ENCODE data around the gene FAM83C. TPM values are rescaled to one million over a fixed set of nuclear protein-coding genes. Genes with fewer than 3 reads are reported as not detected.
A peak's percentile ranks its signal among the peaks of the same experiment; 100 is the strongest.

The FAM83C gene
- total RNA-seq, 1 donor from 2014 or later: not detected

GRCh38 chr20:35297155-35297554 is 4.9 kb upstream of the FAM83C start:
- Histone ChIP-seq H3K27ac (no peak overlapping the region), H3K4me3 (no peak overlapping the region), H3K4me1 (no peaks in the 10 kb centered on the region), H3K9me3 (ENCODE audit: low read depth) (no peaks in the 10 kb centered on the region), H3K9ac (no peak overlapping the region), H3F3A (ENCODE audit: low read depth) (no peaks in the 10 kb centered on the region), H3K79me2 (ENCODE audit: low read depth) (no peaks in the 10 kb centered on the region), H4K20me1 (ENCODE audit: low read depth) (no peaks in the 10 kb centered on the region), H2AFZ (replicated peaks) (no peak overlapping the region), H3K4me2 (no peak overlapping the region), H3K36me3 (no peaks in the 10 kb centered on the region), H3K27me3 (no peaks in the 10 kb centered on the region)
- no peak for DNase-seq (ENCODE audit: low spot score)
- peaks cover 6% of the 10 kb centered on the region for H3K27me3 Mint-ChIP-seq (ENCODE audit: insufficient read depth, low read depth)
- H3K9me3 Mint-ChIP-seq: no peaks in the 10 kb centered on the region
- H3K27ac Mint-ChIP-seq: no peak overlapping the region
- TF ChIP-seq EZH2phosphoT487 (IDR thresholded peaks at IDR 0.05): no peak
- no peak for TF ChIP-seq EZH2 (IDR thresholded peaks at IDR 0.05)
- TF ChIP-seq CTCF (IDR thresholded peaks at IDR 0.05): no peak
- no peaks in the 10 kb centered on the region for H3K4me1 Mint-ChIP-seq
- H3K4me3 Mint-ChIP-seq: no peak overlapping the region
- H3K36me3 Mint-ChIP-seq: peaks cover 4% of the 10 kb centered on the region

- no peak overlapping the region for H3K9ac ChIP-seq
- no peaks in the 10 kb centered on the region for H3K79me2 ChIP-seq (ENCODE audit: low read depth)
- H3K4me1 ChIP-seq: no peaks in the 10 kb centered on the region
- Mint-ChIP-seq H3K4me1 (no peaks in the 10 kb centered on the region), H3K27me3 (ENCODE audit: insufficient read depth, low read depth) (peaks cover 6% of the 10 kb centered on the region), H3K4me3 (no peak overlapping the region), H3K27ac (no peak overlapping the region), H3K36me3 (no peaks in the 10 kb centered on the region), H3K9me3 (no peaks in the 10 kb centered on the region)
- no peak for DNase-seq (ENCODE audit: low spot score)
- H3K4me2 ChIP-seq: no peak overlapping the region
- H2AFZ ChIP-seq (replicated peaks): no peak overlapping the region
- H4K20me1 ChIP-seq (ENCODE audit: low read depth): no peaks in the 10 kb centered on the region
- H3K9me3 ChIP-seq (ENCODE audit: low read depth): no peaks in the 10 kb centered on the region
- H3K4me3 ChIP-seq: no peak overlapping the region
- TF ChIP-seq CTCF (IDR thresholded peaks at IDR 0.05): no peak
- TF ChIP-seq EZH2 (IDR thresholded peaks at IDR 0.05): no peak
- no peak for TF ChIP-seq EZH2phosphoT487 (IDR thresholded peaks at IDR 0.05)
- no peaks in the 10 kb centered on the region for H3K27me3 ChIP-seq
- no peaks in the 10 kb centered on the region for H3F3A ChIP-seq (ENCODE audit: low read depth)
- no peaks in the 10 kb centered on the region for H3K36me3 ChIP-seq
- H3K27ac ChIP-seq: no peak overlapping the region
Measured at GRCh38 chr20:35296101-35296554, 3.9 kb upstream of the FAM83C start.

GRCh38 chr20:35295674-35296073 is 3.4 kb upstream of the FAM83C start:
- H3K4me1 Mint-ChIP-seq: no peaks in the 10 kb centered on the region
- no peaks in the 10 kb centered on the region for H3K79me2 ChIP-seq (ENCODE audit: low read depth)
- H3K4me3 Mint-ChIP-seq: peak overlapping the region; percentile 5
- H3K4me2 ChIP-seq: no peak overlapping the region
- H2AFZ ChIP-seq (replicated peaks): no peak overlapping the region
- no peaks in the 10 kb centered on the region for H3K9me3 ChIP-seq (ENCODE audit: low read depth)
- H3K4me1 ChIP-seq: no peaks in the 10 kb centered on the region
- H3K36me3 ChIP-seq: no peaks in the 10 kb centered on the region
- no peak overlapping the region for H3K9ac ChIP-seq
- no peaks in the 10 kb centered on the region for H3F3A ChIP-seq (ENCODE audit: low read depth)
- peaks cover 6% of the 10 kb centered on the region for H3K27me3 Mint-ChIP-seq (ENCODE audit: insufficient read depth, low read depth)
- no peak for TF ChIP-seq EZH2 (IDR thresholded peaks at IDR 0.05)
- no peak for TF ChIP-seq CTCF (IDR thresholded peaks at IDR 0.05)
- no peak for TF ChIP-seq EZH2phosphoT487 (IDR thresholded peaks at IDR 0.05)
- H3K4me3 ChIP-seq: no peak overlapping the region
- H3K36me3 Mint-ChIP-seq: no peaks in the 10 kb centered on the region
- no peaks in the 10 kb centered on the region for H4K20me1 ChIP-seq (ENCODE audit: low read depth)
- H3K27me3 ChIP-seq: no peaks in the 10 kb centered on the region
- peak overlapping the region; percentile 82 for H3K27ac Mint-ChIP-seq
- no peak for DNase-seq (ENCODE audit: low spot score)
- no peak overlapping the region for H3K27ac ChIP-seq
- no peaks in the 10 kb centered on the region for H3K9me3 Mint-ChIP-seq
